ENCODE results near the gene DNAJC5. TPM values are rescaled to one million over a fixed set of nuclear protein-coding genes. Genes with fewer than 3 reads are reported as not detected.
"Not testable (repeated sequence)": the region's sequence is repeated elsewhere in the genome, so short reads cannot be mapped to it uniquely, and the experiment has no call there.

The DNAJC5 gene
- 10 to 100 TPM; 26.5 to 38.5 (median 32.2) TPM for polyA plus RNA-seq (ENCODE audit: insufficient read length in 4 of 4)

DNA sequence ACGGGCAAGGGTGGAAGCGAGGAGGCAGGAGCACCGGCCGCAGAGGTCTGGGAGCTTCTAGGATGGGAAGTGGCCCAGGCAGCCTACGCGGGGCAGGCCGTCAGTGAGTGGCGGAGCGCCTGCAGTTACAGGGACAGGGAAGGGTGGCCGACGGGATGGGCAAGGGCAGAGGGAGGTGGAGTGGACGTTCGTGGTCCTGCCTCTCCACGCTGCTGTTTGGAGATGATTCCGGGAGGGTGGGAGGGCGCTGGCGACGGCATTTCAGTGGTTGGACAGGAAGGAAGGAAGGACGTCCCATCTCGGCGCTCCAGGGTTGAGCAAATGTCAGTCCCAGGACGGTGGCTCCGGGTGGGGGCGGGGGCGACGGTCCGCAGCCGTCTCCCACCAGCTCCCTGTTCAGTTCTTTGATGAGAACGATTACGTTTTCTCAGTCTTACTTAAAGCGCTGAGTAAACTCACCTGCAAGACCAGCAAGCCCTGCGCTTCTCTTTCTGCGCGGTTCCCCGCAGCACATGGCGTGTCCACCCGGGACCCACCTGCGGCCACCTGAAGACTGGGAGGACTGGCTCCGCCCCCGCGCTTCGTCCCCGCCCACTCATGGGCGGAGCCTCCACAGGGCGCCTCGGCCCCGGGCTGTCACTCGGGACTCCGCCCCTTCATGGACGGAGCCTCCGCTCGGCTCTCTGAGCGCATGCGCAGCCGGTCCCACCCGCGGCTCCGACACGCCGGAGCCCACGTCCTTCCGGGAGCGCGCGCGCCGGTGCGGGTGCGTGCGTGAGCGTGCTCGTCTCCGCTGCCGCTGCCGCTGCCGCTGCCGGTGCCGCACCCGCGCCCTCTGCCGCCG, at the start of gene DNAJC5:
Gene DNAJC5, plus strand, starts transcription at position 769 of the 844 bp plus-strand sequence. CDS start 33,220 bp downstream, outside the sequence.
- peak; percentile 58 to 88 (median 78) for DNase-seq (ENCODE audit: low read depth in 4 of 4, low spot score in 2 of 4)

DNA sequence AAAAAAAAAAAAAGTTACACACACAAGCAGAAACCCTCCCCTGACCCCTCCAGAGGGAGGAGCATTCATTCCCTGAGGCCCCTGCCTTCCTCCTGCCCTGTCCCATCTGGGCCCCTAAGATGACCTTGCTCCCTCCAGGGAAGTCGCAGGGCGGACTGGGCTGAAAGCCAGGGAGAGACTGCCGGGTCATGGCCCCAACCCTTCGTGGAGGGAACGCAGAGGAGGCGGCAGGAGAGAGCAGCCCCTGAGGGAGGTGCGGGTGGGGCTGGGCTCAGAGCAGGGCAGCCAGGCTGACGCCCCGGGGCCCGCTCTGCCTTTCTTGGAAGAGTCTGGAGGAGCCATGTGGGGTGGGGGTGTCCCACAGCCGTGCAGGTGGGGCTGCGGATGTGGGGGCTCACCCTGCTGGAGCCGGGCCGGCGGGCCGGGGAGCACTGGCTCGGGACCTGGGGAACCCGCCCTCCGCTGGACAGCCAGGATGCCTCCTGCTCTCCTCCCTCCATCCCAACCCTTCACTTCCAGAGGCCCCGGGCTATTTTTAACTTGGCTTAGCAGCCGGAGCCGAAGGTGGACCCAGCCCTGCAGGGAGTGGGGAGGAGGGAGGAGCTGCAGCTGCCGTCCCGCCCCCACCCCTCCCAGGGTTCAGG, 48.7 kb upstream of the DNAJC5 start:
- no peak for DNase-seq (ENCODE audit: low read depth in 4 of 4, low spot score in 2 of 4)

DNA sequence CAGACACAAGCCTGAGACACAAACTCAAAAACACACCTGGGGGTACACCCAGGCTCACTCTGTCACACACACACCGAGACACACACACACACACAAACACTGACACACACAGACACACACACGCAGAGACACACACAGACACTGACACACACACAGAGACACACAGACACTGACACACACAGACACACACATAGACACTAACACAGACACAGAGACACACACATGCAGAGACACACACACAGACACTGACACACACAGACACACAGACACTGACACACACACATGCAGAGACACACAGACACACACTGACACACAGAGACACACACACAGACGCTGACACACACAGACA, 48.1 kb upstream of the DNAJC5 start:
- DNase-seq (ENCODE audit: low read depth in 4 of 4, low spot score in 2 of 4), result no peak

DNA sequence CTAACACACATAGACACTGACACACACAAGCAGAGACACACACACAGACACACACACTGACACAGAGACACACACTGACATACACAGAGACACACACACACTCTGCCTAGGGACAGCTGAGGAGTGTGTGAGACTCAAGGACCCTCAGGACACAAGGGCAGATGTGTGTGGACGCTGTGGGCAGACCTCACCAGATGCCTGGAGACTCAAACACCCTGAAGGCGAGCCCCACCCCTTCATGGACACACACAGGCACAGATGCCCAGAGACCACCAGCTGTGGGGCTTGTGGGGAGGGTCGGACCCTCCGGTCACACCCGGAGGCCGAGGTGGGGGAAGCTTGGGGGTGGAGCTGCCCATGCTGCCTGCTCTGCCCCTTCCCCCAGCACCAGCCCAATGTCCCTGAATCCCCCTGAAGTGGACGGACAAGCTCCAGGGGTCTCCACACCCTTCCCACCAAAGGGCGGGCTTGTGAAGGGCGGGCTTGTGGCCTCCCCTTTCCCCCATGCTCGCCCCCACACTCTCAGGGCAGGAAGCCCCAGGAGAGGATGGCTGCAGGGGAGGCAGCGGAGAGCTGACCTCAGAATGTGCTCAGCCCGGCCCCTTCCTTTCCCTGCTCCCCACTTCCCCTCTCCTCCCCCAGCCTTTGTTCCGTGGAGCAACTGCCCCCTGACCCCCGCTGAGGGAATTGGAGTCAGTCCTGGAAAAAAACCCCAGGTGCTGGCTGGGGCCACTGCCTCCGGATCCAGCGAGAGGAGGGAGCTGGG, 47.5 kb upstream of the DNAJC5 start:
- DNase-seq (ENCODE audit: low read depth in 4 of 4, low spot score in 2 of 4), result no peak

GRCh38 chr20:63848003-63848911, 46.7 kb upstream of the DNAJC5 start:
- no peak for DNase-seq (ENCODE audit: low read depth in 4 of 4, low spot score in 2 of 4)

- DNase-seq (ENCODE audit: low read depth in 4 of 4, low spot score in 2 of 4), result no peak
Observed at GRCh38 chr20:63850689-63851547, 44.0 kb upstream of the DNAJC5 start.

GRCh38 chr20:63851548-63851943, 43.4 kb upstream of the DNAJC5 start:
- not testable (repeated sequence) for DNase-seq (ENCODE audit: low read depth in 4 of 4, low spot score in 2 of 4)

DNA sequence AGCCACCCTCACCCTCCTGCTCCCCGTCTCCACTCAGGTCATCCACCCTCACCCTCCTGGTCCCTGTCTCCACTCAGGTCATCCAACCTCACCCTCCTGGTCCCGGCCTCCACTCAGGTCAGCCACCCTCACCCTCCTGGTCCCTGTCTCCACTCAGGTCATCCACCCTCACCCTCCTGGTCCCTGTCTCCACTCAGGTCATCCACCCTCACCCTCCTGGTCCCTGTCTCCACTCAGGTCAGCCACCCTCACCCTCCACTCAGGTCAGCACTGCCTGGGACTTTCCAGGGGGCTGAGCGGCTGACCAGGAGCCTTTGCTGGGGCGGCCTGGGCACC, 41.2 kb upstream of the DNAJC5 start:
- not testable (repeated sequence) for DNase-seq (ENCODE audit: low read depth in 4 of 4, low spot score in 2 of 4)

DNA sequence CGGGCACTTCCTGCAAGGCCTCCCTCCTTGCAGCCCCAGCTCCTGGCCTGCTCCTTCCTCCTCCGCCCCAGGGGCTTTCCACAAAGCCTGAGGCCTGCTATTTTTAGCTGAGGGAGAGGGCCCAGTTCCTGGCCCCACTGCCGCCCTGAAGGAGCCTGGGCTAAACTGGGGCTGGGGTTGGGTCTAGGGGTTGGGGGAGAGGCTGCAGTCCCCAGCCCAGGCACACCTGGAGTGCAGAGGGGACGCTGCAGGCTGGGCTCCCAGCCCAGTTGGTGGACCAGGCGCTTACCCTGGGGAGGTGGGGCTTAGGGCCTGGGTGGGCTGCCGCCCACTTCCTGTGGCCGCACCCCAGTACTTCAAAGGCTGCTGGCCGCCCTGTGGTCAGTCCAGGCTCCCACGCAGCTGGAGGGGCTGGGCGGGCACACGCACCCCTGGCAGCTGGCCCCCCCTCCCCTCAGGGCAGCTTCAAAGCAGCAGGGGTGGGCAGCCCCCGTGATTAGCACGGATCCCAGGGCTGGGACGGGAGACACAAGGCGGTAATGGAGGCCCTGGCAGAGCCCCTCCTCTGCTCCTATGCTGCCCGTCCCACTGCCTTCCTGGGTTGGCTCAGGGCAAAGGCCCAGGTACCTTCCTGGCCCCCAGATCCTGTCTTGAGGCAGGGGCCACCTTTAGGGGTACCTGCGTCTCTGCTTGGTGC, 40.7 kb upstream of the DNAJC5 start:
- no peak for DNase-seq (ENCODE audit: low read depth in 4 of 4, low spot score in 2 of 4)

DNA sequence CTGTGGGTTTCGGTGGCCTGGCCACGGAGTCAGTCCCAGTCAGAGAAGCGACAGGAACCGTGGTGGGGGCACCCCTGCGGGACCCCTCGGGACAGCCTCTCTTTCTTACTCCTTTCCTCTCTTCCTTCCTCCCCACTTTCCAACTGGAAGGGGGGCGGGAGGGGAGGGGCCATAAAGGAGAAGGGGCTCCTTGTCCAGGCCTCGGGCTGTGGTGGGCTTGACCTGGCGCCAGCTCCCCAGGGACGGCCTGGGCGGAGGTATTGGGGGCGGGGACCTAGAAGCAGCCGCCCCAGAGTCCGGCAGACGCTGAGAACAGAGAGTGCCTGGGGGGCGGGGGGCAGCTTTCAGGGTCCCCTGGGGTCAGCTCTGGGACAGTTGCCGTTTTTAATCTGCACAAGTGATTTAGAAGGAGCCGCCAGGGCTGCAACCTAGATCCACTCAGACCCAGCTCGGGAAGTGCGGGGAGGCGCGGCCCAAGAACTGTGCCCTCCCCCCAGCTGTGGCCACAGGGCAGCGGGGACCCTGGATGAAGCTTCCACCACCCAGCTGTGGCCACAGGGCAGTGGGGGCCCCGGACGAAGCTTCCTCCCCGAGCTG, 40.1 kb upstream of the DNAJC5 start:
- DNase-seq (ENCODE audit: low read depth in 4 of 4, low spot score in 2 of 4), result no peak

DNA sequence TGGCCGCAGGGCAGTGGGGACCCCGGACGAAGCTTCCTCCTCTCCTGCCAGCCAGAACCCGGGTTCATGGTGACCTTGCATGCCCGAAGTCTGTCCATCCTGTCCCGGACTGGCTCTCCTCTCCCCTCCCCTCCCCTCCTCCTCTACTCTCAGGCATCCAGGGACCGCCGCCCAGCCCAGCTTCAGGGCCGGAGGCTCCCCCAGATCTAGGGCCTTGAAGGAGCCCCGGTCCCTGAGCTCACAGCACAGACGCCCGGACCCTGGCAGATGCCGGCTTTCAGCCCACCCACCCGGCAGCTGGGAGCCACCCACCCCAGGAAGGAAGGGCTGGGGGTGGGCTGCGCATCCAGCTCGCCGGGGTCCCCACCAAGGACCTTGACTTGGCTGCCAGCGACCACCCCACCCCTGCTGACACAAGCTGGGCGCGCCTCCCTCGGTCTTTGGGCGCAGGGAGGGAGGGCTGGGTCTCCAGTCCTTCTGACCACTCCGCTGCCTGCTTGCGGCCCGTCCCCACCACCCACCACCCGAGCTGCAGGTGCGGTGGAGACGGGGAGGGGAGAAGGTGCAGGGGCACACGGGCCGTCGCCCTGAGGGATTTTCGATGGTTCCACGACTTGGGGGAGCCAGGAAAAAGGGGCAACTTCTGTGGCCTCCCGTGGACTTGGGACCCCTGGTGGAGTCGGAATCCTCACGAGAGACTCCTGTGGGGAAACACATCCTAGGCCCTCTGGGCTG, 39.4 kb upstream of the DNAJC5 start:
- no peak for DNase-seq (ENCODE audit: low read depth in 4 of 4, low spot score in 2 of 4)

DNA sequence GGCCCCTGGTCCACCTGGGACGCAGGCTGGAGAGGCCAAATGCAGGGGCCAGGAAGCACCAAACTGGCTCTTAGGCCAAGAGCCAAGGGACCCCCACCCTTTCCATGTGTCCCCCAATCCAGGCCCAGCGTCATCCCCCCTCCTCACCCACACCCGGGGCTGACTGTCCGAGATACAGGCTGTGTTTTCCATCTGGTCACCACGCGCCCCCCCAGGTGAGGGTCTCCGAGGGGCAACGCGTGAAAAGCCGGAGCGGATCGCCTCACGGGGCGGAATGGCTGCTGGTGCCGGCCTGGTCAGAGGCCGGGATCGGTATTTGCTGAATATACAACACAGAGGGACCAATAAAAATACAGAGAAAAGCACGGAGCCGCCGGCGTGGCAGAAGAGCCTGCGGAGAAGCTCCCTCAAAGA, 38.8 kb upstream of the DNAJC5 start:
- no peak for DNase-seq (ENCODE audit: low read depth in 4 of 4, low spot score in 2 of 4)

GRCh38 chr20:63857764-63858392, 37.0 kb upstream of the DNAJC5 start:
- DNase-seq (ENCODE audit: low read depth in 4 of 4, low spot score in 2 of 4), result no peak

GRCh38 chr20:63858393-63859165, 36.3 kb upstream of the DNAJC5 start:
- DNase-seq (ENCODE audit: low read depth in 4 of 4, low spot score in 2 of 4), result peak in 2 of 4 donors; percentile 70 to 83

DNA sequence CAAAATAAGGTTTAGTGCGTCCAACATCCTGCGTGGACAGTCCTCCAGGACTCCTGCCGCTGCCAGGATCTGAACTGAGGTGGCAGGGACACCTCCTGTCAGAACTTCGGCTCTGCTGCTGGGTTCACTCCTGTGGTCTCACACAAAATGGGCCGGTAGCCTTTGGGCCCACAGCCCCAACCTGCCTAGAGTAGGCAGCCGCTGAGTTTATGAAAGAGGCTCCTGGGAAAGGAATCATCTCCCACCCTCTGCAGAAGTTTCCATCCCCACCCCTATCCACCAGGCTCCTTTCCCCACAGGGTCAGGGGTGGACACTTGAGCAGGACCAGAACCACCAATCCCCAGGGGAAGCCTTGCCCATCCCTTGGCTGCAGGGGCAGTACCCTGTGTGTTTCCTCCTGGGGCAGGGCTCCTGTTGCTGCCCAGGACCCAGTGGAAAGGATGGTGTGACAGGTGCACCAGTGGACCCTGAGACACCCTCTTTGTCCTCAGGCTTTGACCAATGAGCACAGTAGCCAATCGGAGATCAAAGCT, 35.7 kb upstream of the DNAJC5 start:
- no peak for DNase-seq (ENCODE audit: low read depth in 4 of 4, low spot score in 2 of 4)

DNA sequence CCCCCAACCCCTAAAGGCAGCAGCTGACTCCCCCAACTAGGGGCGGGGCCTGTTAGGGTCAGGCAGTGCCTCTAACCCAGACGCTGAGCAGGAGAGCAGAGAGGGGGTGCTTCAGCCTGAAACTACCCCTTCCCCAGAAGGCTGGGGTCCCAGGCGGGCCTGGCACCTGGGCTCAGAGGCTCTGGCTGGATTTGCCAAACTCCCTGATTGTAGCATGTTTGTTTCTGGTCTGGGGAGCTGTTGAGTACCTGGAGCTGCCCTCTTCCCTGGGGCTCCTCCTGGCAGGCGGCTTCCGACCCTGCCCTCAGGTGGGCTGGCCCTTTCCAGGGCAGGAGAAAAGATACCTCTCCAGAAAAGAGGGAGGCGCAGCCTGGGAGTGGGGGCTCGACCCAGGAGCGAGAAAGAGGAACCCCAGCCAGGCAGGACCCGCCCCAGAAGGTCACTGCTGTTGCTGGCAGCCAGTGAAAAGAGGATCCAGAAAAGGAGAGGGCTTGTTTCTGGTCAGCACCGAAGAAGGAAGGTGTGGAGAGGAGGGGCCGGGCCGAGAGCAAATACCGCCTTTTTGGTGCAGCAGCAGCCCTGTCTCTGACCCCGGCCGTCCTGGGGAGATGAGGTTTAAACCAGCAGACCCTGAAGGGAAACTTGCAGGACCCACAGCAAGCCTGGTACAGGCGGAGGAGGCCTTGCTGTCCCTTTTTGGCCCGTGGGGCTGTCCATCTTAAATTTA, 34.4 kb upstream of the DNAJC5 start:
- DNase-seq (ENCODE audit: low read depth in 4 of 4, low spot score in 2 of 4), result no peak
